Measurements from ENCODE around the gene KIF16B. TPM values are rescaled to one million over a fixed set of nuclear protein-coding genes. Genes with fewer than 3 reads are reported as not detected.

The KIF16B gene
- total and polyA plus RNA-seq, 2 of the 13 experiments (the other 11 are each of a cell fraction or from before 2014, with no cell fraction given): 6.9 to 18.0 TPM

- TF ChIP-seq ZBTB20 (CRISPR knock-in tag; IDR thresholded peaks at IDR 0.05; ENCODE audit: borderline replicate concordance, low read depth): no peak
- TF ChIP-seq ZNF124 (CRISPR knock-in tag; IDR thresholded peaks at IDR 0.05): no peak
- no peak for TF ChIP-seq ZKSCAN8 (CRISPR knock-in tag; IDR thresholded peaks at IDR 0.05; ENCODE audit: borderline replicate concordance)
- no peak for TF ChIP-seq GFI1 (CRISPR knock-in tag; IDR thresholded peaks at IDR 0.05; ENCODE audit: borderline replicate concordance)
- no peak for TF ChIP-seq CHD2 (IDR thresholded peaks at IDR 0.05; ENCODE audit: low read depth, low read length)
- peak in 1 of 2 experiments; percentile 14; a peak in 1 of 4 replicates for TF ChIP-seq EP300 (IDR thresholded peaks at IDR 0.05; ENCODE audit: low read depth in 2 of 2, low read length in 2 of 2)
- TF ChIP-seq EP300 (CRISPR knock-in tag; IDR thresholded peaks at IDR 0.05; ENCODE audit: borderline replicate concordance): no peak
- TF ChIP-seq DDIT3 (CRISPR knock-in tag; IDR thresholded peaks at IDR 0.05): no peak
- no peak for TF ChIP-seq ZNF263 (CRISPR knock-in tag; IDR thresholded peaks at IDR 0.05)
- no peak for TF ChIP-seq ZBTB14 (CRISPR knock-in tag; IDR thresholded peaks at IDR 0.05)
- TF ChIP-seq NFIC (IDR thresholded peaks at IDR 0.05; ENCODE audit: low read length): no peak
- TF ChIP-seq TAF1 (CRISPR knock-in tag; IDR thresholded peaks at IDR 0.05): no peak
- TF ChIP-seq TCF7 (IDR thresholded peaks at IDR 0.05; ENCODE audit: low read depth): peak; percentile 19; the same call in 1 of the 2 replicates
Observed at GRCh38 chr20:16479666-16480065, 93.6 kb downstream of the KIF16B start (continued).

- no peaks in the 10 kb centered on the region for H3K9me3 ChIP-seq (ENCODE audit: low read length)
- no peaks in the 10 kb centered on the region for H3K79me2 ChIP-seq (ENCODE audit: insufficient read depth, low read length)
- 39% methylated on average over 5 of the region's 5 CpGs for WGBS (ENCODE audit: low lambda C conversion rate)
- DNase-seq (ENCODE audit: low spot score) (peak; percentile 60), ATAC-seq (no peak), FAIRE-seq (no peak)
- no peak overlapping the region for H2AFZ ChIP-seq (ENCODE audit: low read length)
- no TSS peak for BruUV-seq (replicated peaks)
- ChIA-PET POLR2A (no interaction called here), CTCF (ENCODE audit: low intra/inter-chr PET ratio, low total read pairs) (no interaction called here)
- peaks cover 50% of the 10 kb centered on the region for H3K4me1 ChIP-seq (ENCODE audit: insufficient read depth, low read length)
- TF ChIP-seq MBD4 (IDR thresholded peaks at IDR 0.05; ENCODE audit: borderline replicate concordance, low read length): no peak
- TF ChIP-seq ZNF598 (CRISPR knock-in tag; IDR thresholded peaks at IDR 0.05; ENCODE audit: borderline replicate concordance): no peak
- TF ChIP-seq CREBL2 (CRISPR knock-in tag; IDR thresholded peaks at IDR 0.05; ENCODE audit: borderline replicate concordance): no peak
- TF ChIP-seq ELF3 (CRISPR knock-in tag; IDR thresholded peaks at IDR 0.05): peak; percentile 36; the same call in 1 of the 2 replicates
- peak overlapping the region; percentile 19 for H3K27ac ChIP-seq (ENCODE audit: extremely low read length, insufficient read depth, low read length)
- peaks cover 5% of the 10 kb centered on the region; the same call in 1 of the 2 replicates for H4K20me1 ChIP-seq (ENCODE audit: insufficient read depth, low read length)
- intact Hi-C loops (cut with micrococcal nuclease; ENCODE audit: unreplicated experiment) (loop anchor here (2.0 to 10.0 kb wide), 7 partner anchors 95 to 1493 kb away; partner anchors contain the start of gene KIF16B), in situ Hi-C loops (cut with HindIII; ENCODE audit: extremely low pct_ligation_motif_present, low pct_unique_long_range_greater_than_20kb) (loop anchor here (10.0 kb wide), 2 partner anchors 233 to 763 kb away; no protein-coding TSS in a partner anchor)
- no peak overlapping the region for H3K9ac ChIP-seq (ENCODE audit: insufficient read depth, low read depth, low read length)
- H3K27me3 ChIP-seq (ENCODE audit: control insufficient read depth in 1 of 2, insufficient read depth in 2 of 2, low read length in 2 of 2): no peaks in the 10 kb centered on the region
- no peaks in the 10 kb centered on the region for H3K36me3 ChIP-seq (replicated peaks in 1 of 2; ENCODE audit: control insufficient read depth in 1 of 2, insufficient read depth in 2 of 2, low read length in 2 of 2)
- H3K4me3 ChIP-seq (replicated peaks in 1 of 3; ENCODE audit: insufficient read depth in 1 of 3, low read depth in 2 of 3, low read length in 3 of 3): no peak overlapping the region
- peak overlapping the region; percentile 1; the same call in 1 of the 2 replicates for H3K4me2 ChIP-seq (ENCODE audit: low read depth, low read length)
Observed at GRCh38 chr20:16477632-16478031, 95.6 kb downstream of the KIF16B start.
